Neural cell (in vitro differentiated cells): ENCODE results near the gene FAM186B.

ENCODE experiments used
- POLR2AphosphoS5 ChIP-seq: IDR thresholded peaks from 2 replicates; pipeline ENCODE4 v1.6.1; 2012
- TF ChIP-seq, protein P1 (sequence below): fragments of 450-650 bp; IDR thresholded peaks from 2 replicates; pipeline ENCODE4 v1.5.1; 2014; ENCODE audit warnings: antibody characterized with exemption, mild to moderate bottlenecking, moderate library complexity; ENCODE audit not compliant: poor library complexity, severe bottlenecking
- TF ChIP-seq, protein P2 (sequence below): IDR thresholded peaks from 2 replicates; pipeline ENCODE4 v1.6.1; 2012; ENCODE audit warnings: borderline replicate concordance

DNA sequence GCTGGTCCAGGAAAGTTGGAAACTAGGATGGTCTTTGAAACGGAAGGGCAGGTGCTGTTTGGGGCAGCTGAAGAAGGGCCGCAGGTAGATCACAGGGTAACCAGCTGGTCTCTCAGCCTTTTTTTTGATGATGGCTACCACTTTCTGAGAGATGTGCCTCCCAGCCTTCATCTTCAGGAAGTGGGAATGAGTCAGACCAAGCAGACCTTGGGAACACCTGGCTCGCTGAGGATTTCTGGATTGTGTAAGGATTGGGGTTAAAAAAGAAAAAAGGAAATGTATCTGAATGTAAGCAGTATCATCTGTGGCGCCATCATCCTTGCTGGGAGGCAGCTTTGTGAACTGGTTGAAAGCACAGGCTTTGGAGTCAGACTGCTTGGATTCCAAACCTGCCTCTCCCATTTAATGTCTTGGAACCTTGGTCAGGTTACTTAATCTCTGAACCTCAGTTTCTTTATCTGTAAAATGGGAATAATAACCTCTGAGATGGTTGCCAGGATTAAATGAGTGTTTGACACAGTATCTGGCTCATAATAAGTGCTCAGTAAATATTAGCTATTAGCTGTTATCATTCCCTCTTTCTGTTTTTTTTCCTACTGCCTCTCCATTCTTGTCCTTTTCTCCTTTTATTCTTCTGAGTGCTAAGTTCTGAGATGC is 19.6 kb upstream of the FAM186B start:
- TF ChIP-seq, protein P1, sequence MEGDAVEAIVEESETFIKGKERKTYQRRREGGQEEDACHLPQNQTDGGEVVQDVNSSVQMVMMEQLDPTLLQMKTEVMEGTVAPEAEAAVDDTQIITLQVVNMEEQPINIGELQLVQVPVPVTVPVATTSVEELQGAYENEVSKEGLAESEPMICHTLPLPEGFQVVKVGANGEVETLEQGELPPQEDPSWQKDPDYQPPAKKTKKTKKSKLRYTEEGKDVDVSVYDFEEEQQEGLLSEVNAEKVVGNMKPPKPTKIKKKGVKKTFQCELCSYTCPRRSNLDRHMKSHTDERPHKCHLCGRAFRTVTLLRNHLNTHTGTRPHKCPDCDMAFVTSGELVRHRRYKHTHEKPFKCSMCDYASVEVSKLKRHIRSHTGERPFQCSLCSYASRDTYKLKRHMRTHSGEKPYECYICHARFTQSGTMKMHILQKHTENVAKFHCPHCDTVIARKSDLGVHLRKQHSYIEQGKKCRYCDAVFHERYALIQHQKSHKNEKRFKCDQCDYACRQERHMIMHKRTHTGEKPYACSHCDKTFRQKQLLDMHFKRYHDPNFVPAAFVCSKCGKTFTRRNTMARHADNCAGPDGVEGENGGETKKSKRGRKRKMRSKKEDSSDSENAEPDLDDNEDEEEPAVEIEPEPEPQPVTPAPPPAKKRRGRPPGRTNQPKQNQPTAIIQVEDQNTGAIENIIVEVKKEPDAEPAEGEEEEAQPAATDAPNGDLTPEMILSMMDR, result no peak
- TF ChIP-seq POLR2AphosphoS5, result no peak
- TF ChIP-seq, protein P2, sequence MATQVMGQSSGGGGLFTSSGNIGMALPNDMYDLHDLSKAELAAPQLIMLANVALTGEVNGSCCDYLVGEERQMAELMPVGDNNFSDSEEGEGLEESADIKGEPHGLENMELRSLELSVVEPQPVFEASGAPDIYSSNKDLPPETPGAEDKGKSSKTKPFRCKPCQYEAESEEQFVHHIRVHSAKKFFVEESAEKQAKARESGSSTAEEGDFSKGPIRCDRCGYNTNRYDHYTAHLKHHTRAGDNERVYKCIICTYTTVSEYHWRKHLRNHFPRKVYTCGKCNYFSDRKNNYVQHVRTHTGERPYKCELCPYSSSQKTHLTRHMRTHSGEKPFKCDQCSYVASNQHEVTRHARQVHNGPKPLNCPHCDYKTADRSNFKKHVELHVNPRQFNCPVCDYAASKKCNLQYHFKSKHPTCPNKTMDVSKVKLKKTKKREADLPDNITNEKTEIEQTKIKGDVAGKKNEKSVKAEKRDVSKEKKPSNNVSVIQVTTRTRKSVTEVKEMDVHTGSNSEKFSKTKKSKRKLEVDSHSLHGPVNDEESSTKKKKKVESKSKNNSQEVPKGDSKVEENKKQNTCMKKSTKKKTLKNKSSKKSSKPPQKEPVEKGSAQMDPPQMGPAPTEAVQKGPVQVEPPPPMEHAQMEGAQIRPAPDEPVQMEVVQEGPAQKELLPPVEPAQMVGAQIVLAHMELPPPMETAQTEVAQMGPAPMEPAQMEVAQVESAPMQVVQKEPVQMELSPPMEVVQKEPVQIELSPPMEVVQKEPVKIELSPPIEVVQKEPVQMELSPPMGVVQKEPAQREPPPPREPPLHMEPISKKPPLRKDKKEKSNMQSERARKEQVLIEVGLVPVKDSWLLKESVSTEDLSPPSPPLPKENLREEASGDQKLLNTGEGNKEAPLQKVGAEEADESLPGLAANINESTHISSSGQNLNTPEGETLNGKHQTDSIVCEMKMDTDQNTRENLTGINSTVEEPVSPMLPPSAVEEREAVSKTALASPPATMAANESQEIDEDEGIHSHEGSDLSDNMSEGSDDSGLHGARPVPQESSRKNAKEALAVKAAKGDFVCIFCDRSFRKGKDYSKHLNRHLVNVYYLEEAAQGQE, result no peak
